ENCODE data around the gene RAD51B. TPM values are rescaled to one million over a fixed set of nuclear protein-coding genes. Genes with fewer than 3 reads are reported as not detected.

Gene RAD51B
- polyA plus RNA-seq, 1 experiment: 6.6 TPM

GRCh38 chr14:68033336-68033932, 213.9 kb downstream of the RAD51B start:
- ChIA-PET CTCF (no interaction called here), POLR2A (no interaction called here)

DNA sequence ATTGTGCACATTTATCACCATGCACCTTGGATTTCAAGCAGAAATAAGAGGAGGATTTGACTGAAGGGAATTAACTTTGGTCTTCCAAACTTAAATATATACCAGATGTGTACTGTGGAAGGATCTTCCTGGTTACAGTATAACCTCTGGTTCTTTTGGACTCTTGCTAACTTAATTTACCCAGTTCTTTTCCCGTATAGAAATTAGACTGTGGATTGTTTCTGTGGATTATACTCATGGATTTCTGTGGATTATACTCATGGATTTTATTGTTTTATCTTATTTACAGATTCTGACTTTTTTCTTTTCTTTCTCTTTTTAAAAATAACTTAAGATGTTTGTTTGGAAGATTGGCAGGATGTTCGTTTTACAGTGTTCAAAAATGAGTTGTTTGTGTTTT, 215.3 kb downstream of the RAD51B start:
- DNase-seq (ENCODE audit: low read depth, low spot score): no peak
- TF ChIP-seq CTCF (IDR thresholded peaks at IDR 0.05; ENCODE audit: low read depth, low read length): no peak
- Histone ChIP-seq H3K27me3 (ENCODE audit: control insufficient read depth, insufficient read depth, low read length) (no peaks in the 10 kb centered on the region), H3K9me3 (ENCODE audit: control insufficient read depth, insufficient read depth, low read length) (no peaks in the 10 kb centered on the region), H3K27ac (ENCODE audit: low read depth, low read length) (no peak overlapping the region), H3K4me3 (ENCODE audit: low read depth, low read length) (no peak overlapping the region)
- ChIA-PET POLR2A (no interaction called here), CTCF (no interaction called here)

More at GRCh38 chr14:68033336-68033932, 213.9 kb downstream of the RAD51B start:
- H3K27me3 ChIP-seq (ENCODE audit: control insufficient read depth, insufficient read depth, low read length): no peaks in the 10 kb centered on the region
- H3K9me3 ChIP-seq (ENCODE audit: control insufficient read depth, insufficient read depth, low read length): no peaks in the 10 kb centered on the region; the same call in 1 of the 2 replicates
- no peak for TF ChIP-seq CTCF (IDR thresholded peaks at IDR 0.05; ENCODE audit: low read depth, low read length)
- H3K4me3 ChIP-seq (ENCODE audit: low read depth, low read length): no peak overlapping the region
- no peak for DNase-seq (ENCODE audit: low read depth, low spot score)
- H3K27ac ChIP-seq (ENCODE audit: low read depth, low read length): no peak overlapping the region

GRCh38 chr14:68036202-68036601, 216.6 kb downstream of the RAD51B start:
- no peaks in the 10 kb centered on the region for H3K27me3 ChIP-seq (ENCODE audit: control insufficient read depth, insufficient read depth, low read length)
- ChIA-PET POLR2A (no interaction called here), CTCF (no interaction called here)
- no peaks in the 10 kb centered on the region for H3K9me3 ChIP-seq (ENCODE audit: control insufficient read depth, insufficient read depth, low read length)
- TF ChIP-seq CTCF (IDR thresholded peaks at IDR 0.05; ENCODE audit: low read depth, low read length): no peak
- H3K4me3 ChIP-seq (ENCODE audit: low read depth, low read length): no peak overlapping the region
- DNase-seq (ENCODE audit: low read depth, low spot score): no peak
- no peak overlapping the region for H3K27ac ChIP-seq (ENCODE audit: low read depth, low read length)

DNA sequence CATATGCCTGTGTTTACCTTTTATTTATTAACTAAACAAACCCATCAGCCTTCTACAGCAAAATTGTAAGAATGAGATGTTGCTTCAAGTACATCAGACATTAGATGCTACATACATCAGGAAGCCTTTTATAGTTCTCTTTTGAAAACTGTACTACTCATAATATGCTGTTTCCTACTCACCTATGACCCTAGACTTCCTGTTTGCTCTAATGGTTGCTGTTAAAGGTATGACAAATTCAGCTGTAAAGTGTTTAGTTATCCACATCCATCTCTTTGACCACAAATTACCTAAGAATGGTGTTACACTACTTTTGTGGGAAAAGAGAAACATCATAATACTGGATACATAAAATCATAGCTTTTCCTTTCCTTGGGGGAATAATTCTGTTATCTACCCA, 220.0 kb downstream of the RAD51B start:
- no peaks in the 10 kb centered on the region for H3K9me3 ChIP-seq (ENCODE audit: control insufficient read depth, insufficient read depth, low read length)
- POLR2A ChIA-PET: no interaction called here
- CTCF ChIA-PET: no interaction called here
- no peak for TF ChIP-seq CTCF (IDR thresholded peaks at IDR 0.05; ENCODE audit: low read depth, low read length)
- no peak for DNase-seq (ENCODE audit: low read depth, low spot score)
- no peak overlapping the region for H3K4me3 ChIP-seq (ENCODE audit: low read depth, low read length)
- H3K27me3 ChIP-seq (ENCODE audit: control insufficient read depth, insufficient read depth, low read length): no peaks in the 10 kb centered on the region
- H3K27ac ChIP-seq (ENCODE audit: low read depth, low read length): no peak overlapping the region

- TF ChIP-seq CTCF (IDR thresholded peaks at IDR 0.05; ENCODE audit: low read depth, low read length): no peak
- no peak overlapping the region for H3K4me3 ChIP-seq (ENCODE audit: low read depth, low read length)
- DNase-seq (ENCODE audit: low read depth, low spot score): no peak
- ChIA-PET CTCF (interaction anchor here (1.1 kb wide), 1 partner anchor 12 kb away, joined by 3 read pairs; no protein-coding TSS in a partner anchor), POLR2A (no interaction called here)
- H3K27me3 ChIP-seq (ENCODE audit: control insufficient read depth, insufficient read depth, low read length): no peaks in the 10 kb centered on the region
- H3K9me3 ChIP-seq (ENCODE audit: control insufficient read depth, insufficient read depth, low read length): no peaks in the 10 kb centered on the region
- H3K27ac ChIP-seq (ENCODE audit: low read depth, low read length): no peak overlapping the region
Observed at GRCh38 chr14:68040633-68041369, 221.2 kb downstream of the RAD51B start.

All from AG04450 (cell line).